ENCODE data around the gene MAD1L1.

Gene MAD1L1

DNA sequence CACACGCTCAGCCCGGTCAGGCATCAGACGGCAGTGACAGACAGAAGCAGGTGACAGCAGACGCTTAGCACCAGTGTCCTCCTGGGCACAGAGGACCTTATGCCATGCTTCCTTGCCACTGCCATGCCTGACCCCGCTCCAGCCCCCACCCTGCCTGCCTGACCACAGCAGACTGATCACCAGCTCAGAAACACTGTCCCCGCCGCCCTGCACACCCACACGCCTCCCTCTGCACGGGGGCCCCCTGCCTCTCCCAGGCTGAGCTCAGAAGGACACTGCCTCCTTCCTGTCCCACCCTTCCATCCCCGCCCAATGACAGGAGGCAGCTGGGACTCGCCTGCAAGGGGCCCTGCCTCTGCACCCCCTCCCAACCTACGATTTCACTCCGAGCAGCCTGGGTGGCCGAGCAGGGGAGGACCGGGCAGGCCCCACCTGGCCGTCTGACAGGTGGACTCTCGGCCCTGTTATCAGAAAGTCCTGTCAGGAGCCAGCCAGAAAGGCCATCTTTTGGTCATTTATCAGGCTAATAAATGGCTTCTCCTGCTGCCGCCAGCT lies 379.2 kb downstream of the MAD1L1 start:
- no peak for DNase-seq

GRCh38 chr7:1852517-1853430 lies 380.0 kb downstream of the MAD1L1 start:
- DNase-seq, result no peak

DNA sequence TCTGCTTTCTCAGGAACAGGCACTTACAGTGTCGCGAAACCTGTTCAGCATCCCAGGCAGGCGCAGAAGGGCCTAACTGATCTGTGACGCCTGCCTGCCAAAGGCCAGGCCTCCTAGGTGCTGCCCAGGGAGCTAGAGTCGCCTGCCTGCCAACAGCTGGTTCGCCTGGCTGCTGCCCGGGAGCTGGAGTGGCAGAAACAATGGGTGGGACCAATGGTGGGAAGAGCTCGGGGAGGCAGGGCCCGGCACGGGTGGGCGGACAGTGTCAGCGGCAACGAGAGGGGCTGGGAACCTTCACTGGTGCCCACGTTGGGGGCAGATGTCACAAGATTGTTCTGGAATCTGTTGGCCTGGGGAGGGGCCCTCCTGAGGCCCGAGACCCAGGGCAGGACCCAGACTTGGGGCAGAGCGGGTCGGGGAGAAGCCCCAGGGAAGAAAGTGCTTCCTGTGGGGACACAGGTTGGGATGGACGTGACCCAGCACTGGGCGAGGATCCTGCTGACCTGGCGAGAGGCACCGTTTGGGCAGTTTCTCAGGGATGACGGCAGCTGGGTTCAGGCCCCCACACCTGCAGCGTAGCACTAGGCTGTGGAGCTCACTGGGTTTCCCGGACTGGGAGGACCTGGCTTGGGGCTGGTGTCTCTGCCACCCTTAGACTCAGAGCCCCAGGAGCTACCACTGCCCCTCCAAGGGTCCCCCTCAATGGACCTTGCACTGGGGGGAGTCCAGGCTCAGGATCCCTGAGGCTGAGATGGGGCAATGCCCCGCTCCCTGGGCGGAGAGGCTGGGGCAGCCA lies 380.8 kb downstream of the MAD1L1 start:
- DNase-seq, result no peak

DNA sequence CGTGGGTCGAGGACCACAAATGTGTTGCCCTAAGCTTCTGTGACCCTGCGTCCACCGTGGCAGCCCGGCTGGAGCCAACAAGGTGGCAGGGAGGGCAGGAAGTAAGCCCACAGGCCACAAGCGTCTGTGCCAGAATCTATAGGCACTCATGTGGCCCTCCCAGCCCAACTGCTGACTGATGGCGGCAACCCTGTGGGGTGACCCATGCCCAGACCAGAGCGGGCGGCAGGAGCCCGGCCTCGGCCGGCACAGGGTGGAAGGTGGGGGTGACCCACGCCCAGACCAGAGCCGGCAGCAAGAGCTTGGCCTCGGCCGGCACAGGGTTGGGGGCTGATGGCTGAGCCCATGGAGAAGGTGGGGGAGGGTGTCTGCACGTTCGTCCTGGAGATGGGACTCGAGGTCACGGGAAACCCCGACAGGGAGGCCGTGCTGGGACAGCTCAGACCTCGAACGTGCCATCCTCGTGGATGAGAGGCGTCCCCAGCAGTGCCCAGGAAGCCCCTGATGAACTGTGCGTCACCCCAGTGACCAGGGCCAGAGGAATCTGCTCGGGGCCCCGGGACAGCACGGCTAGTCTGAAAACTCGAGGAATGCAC lies 381.7 kb downstream of the MAD1L1 start:
- DNase-seq, result no peak

DNA sequence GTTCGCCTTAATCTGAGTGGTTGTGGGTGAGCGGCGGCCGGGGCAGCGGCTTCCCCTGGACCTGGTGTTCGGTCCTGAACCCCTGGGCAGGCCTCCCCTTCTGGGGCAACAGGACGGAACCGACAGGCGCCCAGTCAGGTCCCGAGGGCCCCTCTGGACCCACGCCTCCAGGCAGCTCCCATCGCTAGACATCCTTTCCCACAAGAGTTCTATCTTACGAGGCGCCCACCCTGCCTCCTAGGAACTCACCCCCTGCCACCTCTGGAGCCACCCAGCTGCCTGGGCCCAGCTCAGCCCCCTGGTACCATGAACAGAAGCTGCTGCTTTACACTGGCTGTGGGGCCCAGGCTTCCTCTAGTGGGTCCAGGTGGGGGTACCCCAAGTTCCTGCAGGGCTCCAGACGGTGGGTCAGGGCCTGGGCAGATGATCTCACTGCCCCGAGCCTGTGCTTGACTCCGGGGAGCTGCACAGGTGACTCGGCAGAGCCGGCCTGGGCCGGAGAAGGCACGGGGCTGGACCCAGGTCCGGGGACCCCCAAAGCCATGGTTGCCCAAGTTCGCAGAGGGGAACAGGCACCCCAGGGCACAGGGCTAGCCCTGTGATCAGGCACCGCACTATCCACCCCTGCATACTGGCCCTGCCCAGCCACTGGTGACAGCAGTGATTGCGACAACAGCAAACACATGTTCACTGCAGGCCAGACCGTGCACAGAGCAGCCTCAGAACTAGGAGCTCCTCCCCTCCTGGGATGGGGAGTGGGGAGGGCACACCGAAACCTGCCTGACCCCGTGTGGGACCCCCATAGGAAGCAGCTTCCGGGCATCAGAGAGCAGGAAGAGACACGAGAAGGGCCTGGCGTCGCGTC lies 382.4 kb downstream of the MAD1L1 start:
- no peak for DNase-seq

GRCh38 chr7:1849351-1850041 lies 383.2 kb downstream of the MAD1L1 start:
- no peak for DNase-seq

DNA sequence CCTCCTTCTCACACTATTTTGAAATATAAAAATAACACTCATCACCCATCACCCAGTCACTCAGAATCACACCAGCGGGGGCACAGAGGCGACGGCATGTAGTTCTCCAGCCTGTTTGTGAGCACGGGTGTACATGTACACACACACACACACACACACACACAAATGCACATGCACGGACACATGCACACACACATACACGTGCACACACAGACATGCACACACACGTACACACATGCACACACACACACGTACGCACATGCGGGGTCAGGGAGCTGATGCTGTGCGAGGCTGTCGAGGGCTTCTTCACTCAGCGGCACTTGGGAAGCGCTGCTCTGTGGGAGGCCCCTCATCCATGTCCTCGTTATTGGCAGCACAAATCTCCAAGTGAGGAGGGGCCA lies 383.8 kb downstream of the MAD1L1 start:
- DNase-seq, result no peak

GRCh38 chr7:1848013-1848640 lies 384.6 kb downstream of the MAD1L1 start:
- DNase-seq, result no peak

DNA sequence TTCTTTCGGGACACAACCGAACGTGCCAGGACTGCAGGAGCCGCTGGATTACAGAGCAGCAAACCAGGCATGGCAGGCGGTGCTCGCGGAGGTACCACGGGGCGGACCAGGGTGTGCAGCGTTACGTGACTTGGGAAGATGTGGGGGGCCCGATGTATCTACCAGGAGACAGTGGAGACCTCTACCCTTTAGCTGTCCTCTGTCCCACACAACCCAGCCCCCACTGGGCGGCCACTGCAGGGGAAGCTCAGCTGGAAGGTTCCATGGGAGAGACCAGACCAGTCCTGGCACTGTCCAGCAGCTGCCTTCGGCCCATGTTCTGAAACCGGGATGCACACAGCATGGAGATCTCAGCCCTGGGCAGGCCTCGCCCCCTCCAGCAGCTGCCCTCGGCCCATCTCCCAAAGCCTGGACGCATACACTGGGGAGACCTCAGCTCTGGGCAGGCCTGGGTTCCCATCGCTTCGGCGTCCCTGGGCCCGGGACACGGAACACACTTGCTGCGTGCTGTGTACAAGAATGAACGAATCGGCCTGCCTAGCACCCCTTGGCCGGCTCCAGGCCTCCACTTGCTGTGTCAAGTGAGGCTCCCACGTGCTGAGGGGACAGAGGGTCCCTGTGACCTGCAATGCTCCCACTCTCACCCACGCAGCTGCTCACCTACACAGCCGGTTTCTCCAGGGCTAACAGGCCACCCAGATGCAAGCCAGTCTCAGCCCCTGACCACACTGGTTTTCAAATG lies 385.3 kb downstream of the MAD1L1 start:
- no peak for DNase-seq

- peak; percentile 65 for DNase-seq
Observed at GRCh38 chr7:1846331-1847065, 386.2 kb downstream of the MAD1L1 start.

GRCh38 chr7:1845536-1846311 lies 387.0 kb downstream of the MAD1L1 start:
- DNase-seq, result no peak

GRCh38 chr7:1844951-1845390 lies 387.8 kb downstream of the MAD1L1 start:
- DNase-seq, result no peak

DNA sequence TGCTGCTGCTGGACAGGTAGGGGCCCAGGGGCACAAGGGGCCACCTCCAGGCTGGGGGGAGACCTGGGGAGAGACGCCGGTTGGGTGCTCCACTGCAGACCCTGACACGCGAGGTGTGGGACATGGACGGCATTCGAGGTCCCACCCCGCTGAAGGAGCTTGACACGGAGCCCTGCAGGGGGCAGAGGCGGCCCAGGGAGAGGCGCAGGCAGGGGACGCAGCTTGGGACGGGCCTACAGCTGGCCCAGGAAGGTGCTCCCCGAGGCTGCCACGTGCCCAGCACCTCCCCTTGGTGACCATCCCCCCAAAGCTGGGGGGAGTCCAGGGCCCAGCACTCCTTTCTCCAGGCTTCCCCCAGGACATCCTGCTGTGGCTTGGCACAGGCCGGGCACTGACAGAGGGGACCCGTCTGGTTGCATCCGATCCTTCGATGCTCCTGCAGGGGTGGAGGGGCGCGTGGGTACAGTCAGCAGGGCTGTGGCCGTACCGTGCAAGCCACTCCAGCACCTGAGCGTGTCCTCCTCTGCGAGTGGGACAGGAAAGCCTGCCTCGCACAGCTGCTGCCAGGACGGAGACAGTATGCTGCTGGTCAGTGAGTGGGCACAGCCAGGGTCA lies 388.3 kb downstream of the MAD1L1 start:
- peak; percentile 16 for DNase-seq

DNA sequence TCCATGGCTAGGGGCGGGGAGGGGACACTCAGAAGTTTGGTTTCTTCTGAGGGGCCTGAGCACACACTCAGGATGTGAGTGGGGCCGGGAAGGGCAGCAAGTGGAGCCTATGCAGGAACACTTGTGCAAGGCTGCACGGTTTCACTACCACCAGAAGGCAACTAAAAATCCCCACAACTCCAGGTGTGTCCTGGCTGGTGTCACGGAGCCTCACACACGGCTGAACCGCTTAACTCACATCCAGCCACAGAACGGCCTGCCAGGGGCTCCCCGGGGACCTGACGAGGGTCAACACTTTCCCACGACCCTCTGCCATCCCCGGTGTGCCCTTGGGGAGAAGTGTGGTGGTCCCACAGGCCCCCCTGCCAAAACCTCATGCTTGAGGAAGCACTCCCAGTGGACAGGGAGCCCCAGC lies 388.8 kb downstream of the MAD1L1 start:
- DNase-seq, result no peak

DNA sequence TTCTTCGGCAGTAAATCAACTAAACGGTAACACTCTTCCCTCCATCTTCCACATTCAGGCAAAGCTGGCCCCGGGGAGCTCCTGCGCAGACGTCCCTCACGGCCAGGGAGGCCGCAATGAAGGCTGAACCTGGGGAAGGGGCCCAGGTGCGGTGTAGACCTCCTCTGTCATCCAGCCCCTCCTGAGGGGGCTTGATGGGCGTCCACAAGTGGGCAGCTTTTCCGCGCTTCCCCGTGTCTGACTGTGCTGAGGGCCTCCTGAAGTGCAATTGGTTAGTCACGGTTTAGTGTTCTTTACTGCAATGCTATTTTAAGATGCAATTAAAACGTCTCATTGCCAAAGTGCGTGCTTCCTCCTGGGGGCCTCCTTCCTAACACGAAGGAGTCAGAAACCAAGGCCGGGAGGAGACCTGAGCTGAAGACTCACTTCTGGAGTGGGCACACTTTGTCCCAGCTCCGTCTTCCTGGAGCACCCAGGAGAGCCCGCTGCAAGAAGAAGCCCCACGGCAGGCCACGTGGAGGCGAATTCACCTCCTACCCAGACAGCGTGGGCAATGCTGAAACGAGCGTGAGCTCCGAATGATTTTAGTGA lies 389.4 kb downstream of the MAD1L1 start:
- peak; percentile 89 for DNase-seq

DNA sequence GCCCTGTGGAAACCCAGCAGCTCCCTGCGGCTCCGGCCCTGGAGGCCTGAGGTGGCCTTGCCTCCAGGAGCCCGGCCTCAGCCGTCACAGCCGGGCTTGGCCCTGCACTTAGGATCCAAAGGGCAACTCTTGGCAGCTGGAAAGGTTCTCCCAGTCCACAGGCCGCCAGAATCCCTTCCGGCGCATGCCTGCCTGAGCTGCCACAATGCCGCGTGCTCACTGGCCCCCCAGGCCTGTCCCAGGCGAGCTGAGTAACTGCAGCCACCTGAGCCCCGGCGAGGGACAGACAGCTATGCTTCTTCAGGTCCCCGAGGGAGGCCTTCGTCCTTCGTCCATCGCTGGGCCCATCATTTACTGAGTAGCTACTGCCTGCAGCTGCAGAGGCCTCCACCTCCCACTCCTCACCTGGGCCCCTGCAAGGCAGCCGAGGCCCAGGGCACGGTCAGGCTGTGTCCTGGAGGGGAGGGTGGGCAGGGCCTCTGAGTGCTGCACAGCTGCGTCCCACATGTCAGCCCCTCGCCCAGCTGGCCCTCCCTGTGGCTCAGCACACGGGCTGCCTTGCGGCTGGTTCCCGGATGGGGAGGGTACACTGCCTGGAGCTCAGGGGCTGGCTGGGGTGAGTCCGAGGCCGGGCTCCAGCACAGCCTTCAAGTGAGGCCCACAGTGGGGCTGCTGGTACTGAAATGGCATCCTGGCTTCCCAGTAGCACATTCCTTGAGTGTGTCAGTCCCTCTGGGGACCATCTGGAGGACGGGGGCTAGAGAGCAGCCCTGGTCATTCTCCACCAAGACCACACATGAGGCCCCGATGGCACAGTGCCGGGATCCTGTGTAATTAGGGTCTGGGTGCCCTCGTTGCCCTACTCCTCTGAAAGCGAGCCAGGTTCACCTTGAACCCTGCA lies 390.2 kb downstream of the MAD1L1 start:
- DNase-seq, result peak; percentile 69

All from fibroblast of skin of right biceps (primary cell).